GM19463 (cell line): ENCODE results near the gene CASTOR1.

Experiments
- ATAC-seq: cut with Tn5 transposase; IDR thresholded peaks from one replicate; pipeline ENCODE4 v1.9.1; 2021; ENCODE audit warnings: mild to moderate bottlenecking, moderate library complexity; ENCODE audit not compliant: unreplicated experiment

Gene CASTOR1

GRCh38 chr22:30247561-30247960 lies 41.7 kb downstream of the CASTOR1 start:
- no peak for ATAC-seq

- ATAC-seq: no peak
Observed at GRCh38 chr22:30246814-30247376, 42.4 kb downstream of the CASTOR1 start.

- no peak for ATAC-seq
Observed at GRCh38 chr22:30245985-30246813, 43.1 kb downstream of the CASTOR1 start, which contains the start of gene LIF. Gene LIF, minus strand, starts transcription at chr22:30246759. Its CDS starts 64 bp downstream, at chr22:30246695.

- ATAC-seq: no peak
Observed at GRCh38 chr22:30245181-30245984, 43.9 kb downstream of the CASTOR1 start.

- no peak for ATAC-seq
Observed at GRCh38 chr22:30244641-30245040, 44.7 kb downstream of the CASTOR1 start.

- no peak for ATAC-seq
Observed at GRCh38 chr22:30244066-30244465, 45.2 kb downstream of the CASTOR1 start.

- ATAC-seq: no peak
Observed at GRCh38 chr22:30243661-30244060, 45.6 kb downstream of the CASTOR1 start.

- no peak for ATAC-seq
Observed at GRCh38 chr22:30241576-30242371, 47.5 kb downstream of the CASTOR1 start.

GRCh38 chr22:30240541-30241417 lies 48.5 kb downstream of the CASTOR1 start:
- ATAC-seq: no peak

- no peak for ATAC-seq
Observed at GRCh38 chr22:30239488-30240405, 49.6 kb downstream of the CASTOR1 start.

GRCh38 chr22:30238661-30239487 lies 50.4 kb downstream of the CASTOR1 start:
- no peak for ATAC-seq

- no peak for ATAC-seq
Observed at GRCh38 chr22:30238136-30238535, 51.2 kb downstream of the CASTOR1 start.

- ATAC-seq: no peak
Observed at GRCh38 chr22:30236875-30237274, 52.4 kb downstream of the CASTOR1 start.

- ATAC-seq: no peak
Observed at GRCh38 chr22:30235687-30236170, 53.6 kb downstream of the CASTOR1 start.
